Karpas-422 (cell line): Measurements from ENCODE around the gene TTC21A. TPM values are rescaled to one million over a fixed set of nuclear protein-coding genes. Genes with fewer than 3 reads are reported as not detected.
"Not testable (repeated sequence)": the region's sequence is repeated elsewhere in the genome, so short reads cannot be mapped to it uniquely, and the experiment has no call there.

Source experiments
- DNase-seq: peaks from one replicate; pipeline ENCODE4 v3.0.0-alpha.2; 2015
- H2AFZ ChIP-seq: fragments of 200-600 bp; sonication (generic); 2 replicates; pipeline ENCODE4 v1.6.1; 2014; ENCODE audit warnings: antibody characterized with exemption, low read length, mixed read lengths
- H3K27ac ChIP-seq: fragments of 200-600 bp; sonication (generic); 2 replicates; pipeline ENCODE4 v1.5.1; 2014; ENCODE audit warnings: mild to moderate bottlenecking, low read length, moderate library complexity
- H3K27me3 ChIP-seq: fragments of 200-600 bp; sonication (generic); 2 replicates; pipeline ENCODE4 v1.6.1; 2014; ENCODE audit warnings: low read length, mixed read lengths
- H3K36me3 ChIP-seq: fragments of 200-600 bp; sonication (generic); 2 replicates; pipeline ENCODE4 v1.6.1; 2014; ENCODE audit warnings: low read length, mixed read lengths; ENCODE audit not compliant: insufficient read depth
- H3K4me1 ChIP-seq: fragments of 200-600 bp; sonication (generic); 2 replicates; pipeline ENCODE4 v1.6.1; 2014; ENCODE audit warnings: mild to moderate bottlenecking, low read length, mixed read lengths
- H3K4me2 ChIP-seq: fragments of 200-600 bp; sonication (generic); 2 replicates; pipeline ENCODE4 v1.6.1; 2014; ENCODE audit warnings: low read length, low read depth, mild to moderate bottlenecking; ENCODE audit not compliant: poor library complexity, severe bottlenecking
- H3K4me3 ChIP-seq: fragments of 200-600 bp; sonication (generic); 2 replicates; pipeline ENCODE4 v1.5.1; 2014; ENCODE audit warnings: mild to moderate bottlenecking, antibody characterized with exemption, low read length, mixed read lengths
- H3K79me2 ChIP-seq: fragments of 200-600 bp; sonication (generic); 2 replicates; pipeline ENCODE4 v1.6.1; 2014; ENCODE audit warnings: mild to moderate bottlenecking, low read length, mixed read lengths
- H3K9ac ChIP-seq: fragments of 200-600 bp; sonication (generic); 2 replicates; pipeline ENCODE4 v1.6.0; 2014; ENCODE audit warnings: low read length
- H3K9me2 ChIP-seq: fragments of 200-600 bp; sonication (generic), shearing (Covaris generic); replicated peaks from 2 replicates; pipeline ENCODE4 v1.6.0; 2014; ENCODE audit warnings: mild to moderate bottlenecking, low read length, moderate library complexity; ENCODE audit not compliant: insufficient read depth
- H3K9me3 ChIP-seq: fragments of 300-700, 200-600 bp; sonication (generic); 2 replicates; pipeline ENCODE4 v1.6.1; 2014; ENCODE audit warnings: low read length, mixed read lengths
- H4K20me1 ChIP-seq: fragments of 200-600 bp; sonication (generic); 2 replicates; pipeline ENCODE4 v1.6.1; 2014; ENCODE audit warnings: mild to moderate bottlenecking, antibody characterized with exemption, low read length, low read depth; ENCODE audit not compliant: insufficient read depth
- total RNA-seq: library from RNA; depleted of rRNA; stranded (reverse); fragments of >200 nt; shearing (Covaris generic); gene quantifications from 2 replicates; pipeline ENCODE4 v1.2.3, GENCODE V29; 2014; ENCODE audit warnings: low replicate concordance

Gene TTC21A
- total RNA-seq, 1 experiment from 2014 or later: 9.5 TPM

DNA sequence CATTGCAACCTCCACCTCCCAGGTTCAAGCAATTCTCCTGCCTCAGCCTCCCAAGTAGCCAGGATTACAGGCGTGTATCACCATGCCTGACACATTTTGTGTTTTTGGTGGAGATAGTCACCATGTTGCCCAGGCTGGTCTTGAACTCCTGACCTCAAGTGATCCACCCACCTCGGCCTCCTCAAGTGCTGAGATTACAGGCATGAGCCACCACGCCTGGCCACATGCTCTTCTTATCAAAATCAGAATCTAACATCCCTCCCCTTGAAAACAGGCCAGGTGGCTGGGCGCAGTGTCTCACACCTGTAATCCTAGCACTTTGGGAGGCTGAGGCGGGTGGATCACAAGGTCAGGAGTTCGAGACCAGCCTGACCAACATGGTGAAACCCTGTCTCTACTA is 63.4 kb downstream of the TTC21A start:
- DNase-seq, H3K9me3 ChIP-seq, H4K20me1 ChIP-seq, H3K9ac ChIP-seq, H2AFZ ChIP-seq, H3K36me3 ChIP-seq, H3K9me2 ChIP-seq, H3K27ac ChIP-seq, H3K79me2 ChIP-seq, H3K4me2 ChIP-seq, H3K4me1 ChIP-seq, H3K4me3 ChIP-seq, H3K27me3 ChIP-seq: not testable (repeated sequence)

DNA sequence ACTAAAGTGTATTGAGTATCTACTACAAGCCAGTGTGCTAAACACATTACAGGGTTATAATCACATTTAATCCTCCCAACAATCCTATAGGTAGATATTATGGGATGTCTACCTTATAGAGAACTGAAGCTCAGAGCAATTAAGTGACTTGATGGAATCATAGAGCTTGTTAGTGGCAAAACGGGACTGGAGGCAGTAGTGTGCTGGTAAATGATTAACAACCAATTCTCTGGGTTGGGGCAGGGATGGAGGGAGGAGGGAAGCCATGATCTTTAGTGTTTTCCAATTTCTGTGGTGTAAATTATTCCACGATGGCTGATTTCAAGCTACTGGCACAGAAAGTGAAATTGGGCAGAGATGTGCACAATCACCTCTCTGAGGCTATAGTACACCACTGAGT is 64.4 kb downstream of the TTC21A start:
- no peaks in the 10 kb centered on the region for H3K9me2 ChIP-seq
- H3K9me3 ChIP-seq: no peaks in the 10 kb centered on the region
- H3K4me1 ChIP-seq: no peaks in the 10 kb centered on the region
- no peaks in the 10 kb centered on the region for H4K20me1 ChIP-seq
- no peaks in the 10 kb centered on the region for H3K79me2 ChIP-seq
- H3K27ac ChIP-seq: no peak overlapping the region
- no peak overlapping the region for H3K4me2 ChIP-seq
- DNase-seq: no peak
- no peak overlapping the region for H2AFZ ChIP-seq
- H3K4me3 ChIP-seq: no peak overlapping the region
- no peaks in the 10 kb centered on the region for H3K36me3 ChIP-seq
- no peak overlapping the region for H3K9ac ChIP-seq
- no peaks in the 10 kb centered on the region for H3K27me3 ChIP-seq

DNA sequence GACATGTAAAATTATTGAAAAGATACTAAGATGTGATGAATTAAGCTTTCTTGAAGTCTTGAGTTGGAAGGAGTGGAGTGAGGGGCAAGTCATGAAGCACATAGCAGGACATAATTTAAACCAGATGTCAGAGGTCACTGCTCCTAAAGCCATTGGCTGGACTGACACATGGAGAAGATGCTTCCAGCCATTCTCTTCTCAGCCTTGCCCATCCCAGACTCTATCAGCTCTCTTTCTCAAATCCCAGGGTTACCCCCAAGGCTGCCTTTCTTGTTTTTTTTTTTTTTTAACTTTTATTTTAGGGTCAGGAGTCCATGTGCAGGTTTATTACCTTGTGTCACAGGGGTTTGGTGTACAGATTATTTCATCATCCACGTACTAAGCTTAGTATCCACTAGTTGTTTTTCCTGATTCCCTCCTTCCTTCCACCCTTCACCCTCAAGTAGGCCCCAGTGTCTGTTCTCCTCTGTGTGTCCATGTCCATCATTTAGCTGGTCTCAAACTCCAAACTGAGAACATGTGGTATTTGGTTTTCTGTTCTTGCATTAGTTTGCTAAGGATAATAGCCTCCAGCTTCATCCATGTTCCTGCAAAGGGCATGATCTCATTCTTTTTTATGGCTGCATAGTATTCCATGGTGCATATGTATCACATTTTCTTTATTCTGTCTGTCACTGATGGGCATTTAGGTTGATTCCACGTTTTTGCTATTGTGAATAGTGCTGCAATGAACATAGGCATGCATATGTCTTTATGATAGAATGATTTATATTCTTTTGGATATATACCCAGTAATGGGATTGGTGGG is 66.0 kb downstream of the TTC21A start:
- no peaks in the 10 kb centered on the region for H4K20me1 ChIP-seq
- H3K4me2 ChIP-seq: no peak overlapping the region
- H2AFZ ChIP-seq: no peak overlapping the region
- H3K36me3 ChIP-seq: no peaks in the 10 kb centered on the region
- no peaks in the 10 kb centered on the region for H3K9me3 ChIP-seq
- H3K9me2 ChIP-seq: no peaks in the 10 kb centered on the region
- DNase-seq: no peak
- H3K4me3 ChIP-seq: no peak overlapping the region
- no peak overlapping the region for H3K9ac ChIP-seq
- H3K27ac ChIP-seq: no peak overlapping the region
- no peaks in the 10 kb centered on the region for H3K79me2 ChIP-seq
- H3K27me3 ChIP-seq: no peaks in the 10 kb centered on the region
- peaks cover 10% of the 10 kb centered on the region for H3K4me1 ChIP-seq

DNA sequence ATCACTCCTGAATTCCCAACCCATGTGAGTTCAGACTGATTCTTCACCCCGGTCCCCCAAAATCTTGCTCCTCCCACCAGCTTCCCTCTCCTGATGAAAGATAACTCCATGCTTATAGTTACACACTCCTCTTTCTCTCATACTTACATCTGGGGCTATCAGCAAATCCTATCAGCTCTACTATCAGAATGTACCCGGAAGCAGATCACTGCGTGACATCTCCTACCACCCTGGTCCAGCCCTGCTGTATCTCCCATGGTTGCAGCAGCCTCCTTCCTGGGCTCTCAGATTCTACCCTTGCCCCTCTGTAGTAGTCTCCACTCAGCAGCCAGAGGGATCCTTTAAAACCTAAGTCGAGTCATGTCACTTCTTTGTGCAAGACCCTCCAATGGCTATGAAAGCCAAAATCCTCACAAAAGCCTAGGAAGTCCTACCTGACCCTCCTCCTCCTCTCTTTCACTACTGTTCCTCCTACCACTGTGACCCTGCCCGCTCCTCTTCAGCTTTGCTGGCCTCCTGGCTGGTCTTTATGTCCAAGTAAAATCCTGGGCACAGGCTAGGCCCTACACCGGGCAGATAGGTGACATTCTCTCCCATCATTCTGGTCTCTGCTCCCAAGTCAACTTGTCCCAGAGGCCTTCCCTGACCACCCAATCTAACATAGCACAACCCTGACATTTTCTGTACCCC is 68.7 kb downstream of the TTC21A start:
- DNase-seq: no peak
- H3K27ac ChIP-seq: no peak overlapping the region
- no peaks in the 10 kb centered on the region for H3K27me3 ChIP-seq
- peaks cover 29% of the 10 kb centered on the region for H3K4me1 ChIP-seq
- H3K79me2 ChIP-seq: no peaks in the 10 kb centered on the region
- no peak overlapping the region for H3K4me3 ChIP-seq
- no peaks in the 10 kb centered on the region for H4K20me1 ChIP-seq
- H2AFZ ChIP-seq: no peak overlapping the region
- no peak overlapping the region for H3K4me2 ChIP-seq
- no peak overlapping the region for H3K9ac ChIP-seq
- no peaks in the 10 kb centered on the region for H3K9me2 ChIP-seq
- H3K9me3 ChIP-seq: no peaks in the 10 kb centered on the region
- no peaks in the 10 kb centered on the region for H3K36me3 ChIP-seq

DNA sequence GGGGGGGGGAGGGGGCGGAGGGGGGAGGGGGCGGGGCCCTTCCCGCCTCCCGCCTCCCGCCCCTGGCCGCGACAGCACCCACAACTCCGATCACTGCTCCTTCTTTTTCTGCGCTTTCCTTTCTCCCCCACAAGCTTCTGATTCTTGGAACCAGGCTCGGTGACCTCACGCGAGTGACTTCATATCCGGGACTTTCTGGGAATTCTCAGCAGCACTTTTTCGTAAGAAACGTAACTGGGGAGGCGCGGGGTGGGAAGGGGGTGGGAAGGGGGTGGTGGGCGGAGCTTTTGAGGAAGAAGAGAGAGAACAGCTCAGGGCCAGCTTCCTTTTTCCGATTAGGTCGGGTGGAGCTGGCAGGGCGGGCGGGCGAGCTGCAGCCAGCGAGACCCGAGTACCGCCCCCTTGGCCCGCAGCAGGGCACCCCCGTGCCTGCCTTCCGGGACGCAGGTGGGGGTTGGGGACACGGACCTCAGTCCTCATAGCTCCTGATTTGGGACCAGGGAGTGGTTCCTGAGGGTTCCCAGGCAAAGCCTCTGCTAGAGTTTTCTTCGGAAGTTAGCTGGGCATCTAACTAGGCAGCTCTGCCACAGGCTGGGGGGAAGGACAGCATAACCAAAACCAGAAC is 70.3 kb downstream of the TTC21A start:
- no peaks in the 10 kb centered on the region for H3K27me3 ChIP-seq
- peak overlapping the region; percentile 100 for H3K4me2 ChIP-seq
- peak; percentile 88 for DNase-seq
- H3K4me1 ChIP-seq: peaks cover 31% of the 10 kb centered on the region
- peak overlapping the region; percentile 98 for H2AFZ ChIP-seq
- no peaks in the 10 kb centered on the region for H4K20me1 ChIP-seq
- peak overlapping the region; percentile 83 for H3K4me3 ChIP-seq
- no peaks in the 10 kb centered on the region for H3K9me3 ChIP-seq
- H3K9me2 ChIP-seq: no peaks in the 10 kb centered on the region
- H3K79me2 ChIP-seq: no peaks in the 10 kb centered on the region
- H3K9ac ChIP-seq: peak overlapping the region; percentile 79
- H3K36me3 ChIP-seq: no peaks in the 10 kb centered on the region
- H3K27ac ChIP-seq: no peak overlapping the region

DNA sequence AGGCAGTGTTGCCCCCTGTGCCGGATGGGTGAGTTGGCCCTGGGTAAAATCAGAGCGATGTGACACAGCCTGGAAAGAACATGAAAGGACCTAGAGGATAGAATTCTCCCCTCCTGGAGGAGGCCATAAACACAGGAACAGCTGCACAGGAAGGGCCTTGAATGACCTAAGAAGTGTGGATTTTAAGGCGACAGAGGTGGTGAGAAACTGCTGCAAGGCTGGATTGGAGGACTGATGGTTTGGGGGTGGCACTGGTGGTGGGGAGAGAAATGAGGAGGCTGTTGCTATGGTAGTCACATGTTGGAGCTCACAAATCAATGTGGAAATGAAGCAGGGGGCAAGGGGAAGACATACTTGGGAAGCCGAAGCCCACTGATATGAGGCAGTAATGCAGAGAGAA is 71.1 kb downstream of the TTC21A start:
- Histone ChIP-seq H3K9me3 (no peaks in the 10 kb centered on the region), H3K27me3 (no peaks in the 10 kb centered on the region), H4K20me1 (no peaks in the 10 kb centered on the region), H3K79me2 (no peaks in the 10 kb centered on the region), H3K36me3 (no peaks in the 10 kb centered on the region), H3K4me1 (peaks cover 31% of the 10 kb centered on the region), H3K4me2 (peak overlapping the region; percentile 100), H2AFZ (peak overlapping the region; percentile 98; the same call in 1 of the 2 replicates), H3K4me3 (peak overlapping the region; percentile 83), H3K9me2 (no peaks in the 10 kb centered on the region), H3K9ac (peak overlapping the region; percentile 79), H3K27ac (no peak overlapping the region)
- DNase-seq: no peak

DNA sequence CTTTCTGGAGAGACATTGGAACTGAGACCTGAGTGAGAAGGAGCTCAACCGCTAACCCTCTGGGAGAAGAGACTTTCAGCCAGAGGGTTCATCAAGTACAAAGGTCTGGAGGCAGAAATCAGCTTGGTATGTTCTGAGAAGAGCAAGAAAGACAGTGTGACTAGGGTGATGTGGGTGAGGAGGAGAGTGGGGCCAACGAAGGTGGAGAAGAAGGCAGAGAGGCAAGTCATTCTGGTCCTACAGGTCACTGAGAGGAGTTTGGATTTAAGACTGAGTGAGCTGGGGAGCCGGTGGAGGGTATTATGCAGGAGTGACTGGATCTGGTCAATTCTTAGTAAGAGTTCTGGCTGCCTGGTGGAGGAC is 72.7 kb downstream of the TTC21A start:
- H3K4me3 ChIP-seq: peak overlapping the region; percentile 66
- DNase-seq: no peak
- no peaks in the 10 kb centered on the region for H3K27me3 ChIP-seq
- H3K9me2 ChIP-seq: no peaks in the 10 kb centered on the region
- no peaks in the 10 kb centered on the region for H3K79me2 ChIP-seq
- H3K4me2 ChIP-seq: peak overlapping the region; percentile 81
- H3K9ac ChIP-seq: peak overlapping the region; percentile 58
- H2AFZ ChIP-seq: peak overlapping the region; percentile 39; the same call in 1 of the 2 replicates
- no peak overlapping the region for H3K27ac ChIP-seq
- H3K4me1 ChIP-seq: peaks cover 31% of the 10 kb centered on the region
- no peaks in the 10 kb centered on the region for H3K9me3 ChIP-seq
- 0 out of 2 replicates have a peak, but pooled peaks cover 4% of the 10 kb centered on the region for H4K20me1 ChIP-seq
- no peaks in the 10 kb centered on the region for H3K36me3 ChIP-seq
